Hypothalamus (tissue), 51 donors: ENCODE data around the gene ISY1.
"Not testable (repeated sequence)": the region's sequence is repeated elsewhere in the genome, so short reads cannot be mapped to it uniquely, and the experiment has no call there.

Experiments
- DNase-seq, 51 donors: peaks; one replicate each; lab custom pipeline; 2025; lab: John Stamatoyannopoulos, UW

Gene ISY1

GRCh38 chr3:129173206-129173605 lies 12.3 kb upstream of the ISY1 start:
- no peak for DNase-seq

GRCh38 chr3:129166579-129167332 lies 5.9 kb upstream of the ISY1 start:
- no peak for DNase-seq

GRCh38 chr3:129165594-129165993 lies 4.7 kb upstream of the ISY1 start:
- not testable (repeated sequence) for DNase-seq

DNA sequence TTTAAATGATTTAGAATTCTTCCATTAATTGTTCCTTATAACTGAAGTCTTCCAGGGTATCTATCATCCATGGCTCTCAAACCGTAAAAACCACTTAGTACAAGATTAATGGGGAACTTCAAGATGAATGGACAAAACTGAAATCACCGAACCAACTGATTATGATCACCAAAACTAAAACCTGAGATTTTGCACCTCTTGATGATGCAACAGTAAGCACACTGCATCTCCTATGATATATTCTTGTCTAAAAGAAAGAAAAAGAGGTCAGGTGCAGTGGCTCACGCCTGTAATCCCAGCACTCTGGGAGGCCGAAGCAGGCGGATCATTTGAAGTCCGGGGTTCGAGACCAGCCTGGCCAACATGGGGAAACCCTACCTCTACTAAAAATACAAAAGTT lies 3.6 kb upstream of the ISY1 start:
- DNase-seq, result no peak

- no peak for DNase-seq
Observed at GRCh38 chr3:129162729-129163579, 2.1 kb upstream of the ISY1 start.

DNA sequence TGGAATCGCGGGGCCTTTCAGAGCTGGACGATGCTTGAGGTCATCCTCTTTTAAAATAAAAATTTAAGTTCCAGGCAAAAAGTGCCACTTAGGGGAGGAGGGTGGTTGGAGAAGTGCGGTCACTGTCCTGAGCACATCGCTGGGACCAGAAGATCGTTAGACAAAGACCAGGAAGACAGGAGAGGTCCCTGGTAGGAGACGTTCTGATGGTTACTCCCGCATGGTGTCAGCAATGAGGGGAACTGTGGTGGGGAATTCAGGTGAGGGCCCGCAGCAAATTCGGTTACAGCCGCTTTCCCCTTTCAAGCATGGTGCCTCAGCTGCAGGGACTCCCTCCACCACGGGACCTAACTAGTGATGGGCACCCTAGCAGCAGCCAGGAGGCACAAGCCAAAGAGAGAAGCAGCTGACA lies 1.0 kb upstream of the ISY1 start:
- DNase-seq, result no peak

DNA sequence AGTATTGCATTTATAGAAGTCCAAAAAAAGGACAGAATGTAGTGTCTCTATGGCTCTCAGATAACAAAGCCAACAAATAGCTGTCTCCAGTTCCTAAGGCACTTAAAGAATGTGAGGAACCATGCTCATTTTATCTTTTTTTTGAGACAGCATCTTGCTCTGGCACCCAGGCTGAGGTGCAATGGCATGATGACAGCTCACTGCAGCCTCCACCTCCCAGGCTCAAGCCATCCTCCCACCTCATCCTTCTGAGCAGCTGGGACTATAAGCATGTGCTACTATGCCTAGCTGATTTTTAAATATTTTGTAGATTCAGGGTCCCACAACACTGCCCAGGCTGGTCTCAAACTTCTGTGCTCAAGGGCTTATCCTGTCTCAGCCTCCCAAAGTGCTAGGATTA lies 16.1 kb downstream of the ISY1 start:
- no peak for DNase-seq

DNA sequence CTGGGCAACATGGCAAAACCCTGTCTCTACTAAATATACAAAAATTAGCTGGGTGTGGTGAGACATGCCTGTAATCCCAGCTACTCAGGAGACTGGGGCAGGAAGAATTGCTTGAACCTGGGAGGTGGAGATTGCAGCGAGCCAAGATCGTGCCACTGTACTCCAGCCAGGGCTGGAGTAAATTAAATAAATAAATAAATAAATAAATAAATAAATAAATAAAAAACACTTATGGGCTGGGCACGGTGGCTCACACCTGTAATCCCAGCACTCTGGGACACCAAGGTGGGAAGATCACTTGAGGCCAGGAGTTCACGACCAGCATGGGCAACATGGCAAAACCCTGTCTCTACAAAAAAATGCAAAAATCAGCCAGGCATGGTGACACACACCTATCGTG lies 19.9 kb downstream of the ISY1 start:
- not testable (repeated sequence) for DNase-seq

GRCh38 chr3:129139911-129140310 lies 21.0 kb downstream of the ISY1 start:
- DNase-seq, result no peak

GRCh38 chr3:129136275-129136674 lies 24.6 kb downstream of the ISY1 start:
- not testable (repeated sequence) for DNase-seq

- no peak for DNase-seq
Observed at GRCh38 chr3:129132097-129132866, 28.6 kb downstream of the ISY1 start.

DNA sequence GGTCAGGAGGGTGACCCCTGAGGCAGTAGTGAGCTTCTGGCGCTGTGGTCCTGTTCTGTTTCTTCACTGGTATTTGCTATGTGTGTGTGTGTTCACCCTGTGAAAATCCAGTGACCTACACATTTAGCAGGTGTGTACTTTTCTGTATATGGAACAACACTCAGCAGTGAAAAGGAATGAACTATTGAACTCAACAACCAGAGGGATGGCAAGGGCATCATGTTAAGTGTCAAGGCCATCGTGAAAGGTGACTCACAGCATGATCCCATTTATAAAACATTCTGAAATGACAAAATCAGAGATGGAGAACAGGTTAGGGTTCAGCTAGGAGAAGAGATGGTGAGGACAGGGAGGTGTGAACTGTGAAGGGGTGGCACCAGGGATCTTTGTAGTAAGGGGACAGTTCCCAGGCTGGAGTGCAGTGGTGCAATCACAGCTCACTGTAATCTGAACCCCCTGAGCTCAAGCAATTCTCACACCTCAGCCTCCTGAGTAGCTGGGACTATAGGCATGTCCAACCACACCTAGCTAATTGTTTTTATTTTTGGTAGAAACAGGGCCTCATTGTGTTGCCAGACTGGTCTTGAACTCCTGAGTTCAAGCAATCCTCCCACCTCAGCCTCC lies 29.3 kb downstream of the ISY1 start:
- no peak for DNase-seq

DNA sequence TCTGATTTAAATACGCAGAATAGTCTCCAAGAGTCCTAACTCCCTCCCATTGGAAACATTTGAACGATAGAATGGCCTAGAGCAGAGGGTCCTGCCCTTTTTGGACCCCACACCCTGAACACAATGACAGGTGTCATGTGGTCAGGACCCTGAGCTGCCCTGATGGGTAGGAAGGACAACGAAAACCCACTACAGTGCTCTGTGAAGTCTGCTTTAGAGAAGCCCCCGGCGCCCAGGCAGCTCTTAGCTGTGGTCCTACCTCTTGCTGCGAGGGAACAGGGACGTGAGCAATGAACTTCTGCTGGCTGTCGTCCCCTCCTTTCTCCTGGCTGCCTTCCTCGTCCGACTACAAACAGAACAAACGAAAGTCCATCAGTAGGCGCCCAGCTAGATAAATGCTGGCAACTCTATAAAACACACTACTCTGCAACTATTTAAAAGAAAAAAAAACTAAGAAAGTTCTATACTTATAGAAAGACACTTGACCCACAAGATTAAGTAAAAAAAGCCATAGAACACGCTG lies 30.5 kb downstream of the ISY1 start:
- DNase-seq, result no peak

DNA sequence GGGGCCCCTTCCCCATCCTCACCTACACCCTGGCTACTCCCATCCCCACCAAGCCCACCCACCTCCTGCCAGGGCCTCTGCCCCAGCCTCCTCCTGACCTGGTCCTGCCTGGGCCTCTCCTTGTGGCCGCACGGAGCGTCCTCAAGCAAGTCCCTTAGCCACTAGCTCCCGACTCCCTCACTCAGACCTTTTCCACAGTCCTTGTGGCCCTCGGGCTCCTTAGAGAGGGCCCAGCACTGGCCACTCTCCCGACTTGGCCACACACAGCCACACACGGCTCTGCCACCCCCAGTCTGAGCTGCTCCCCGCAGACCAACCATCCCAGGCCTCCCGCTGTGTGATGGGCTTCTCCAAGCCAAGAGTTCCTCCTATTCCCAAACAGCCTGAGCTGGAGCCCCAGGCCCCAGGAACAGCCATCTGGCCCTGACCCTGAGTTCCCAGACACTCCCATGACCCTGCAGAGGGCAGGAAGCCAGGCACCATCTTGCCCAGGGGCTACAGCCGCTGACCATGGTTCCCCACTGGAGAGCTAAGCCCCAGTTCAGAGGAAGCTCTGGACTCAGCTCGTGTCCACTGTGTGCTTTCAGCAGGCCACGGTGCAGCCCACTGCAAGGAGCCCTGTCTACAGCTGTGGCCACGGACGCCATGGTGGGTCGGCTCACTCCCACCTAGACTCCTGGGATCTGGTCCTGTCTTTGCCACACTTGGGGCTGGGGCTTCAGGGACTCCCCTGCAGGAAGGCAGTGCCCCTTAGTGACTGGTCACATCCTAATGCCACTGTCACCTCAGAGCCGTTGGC lies 32.3 kb downstream of the ISY1 start:
- no peak for DNase-seq

- DNase-seq, result no peak
Observed at GRCh38 chr3:129126726-129127280, 34.1 kb downstream of the ISY1 start.

DNA sequence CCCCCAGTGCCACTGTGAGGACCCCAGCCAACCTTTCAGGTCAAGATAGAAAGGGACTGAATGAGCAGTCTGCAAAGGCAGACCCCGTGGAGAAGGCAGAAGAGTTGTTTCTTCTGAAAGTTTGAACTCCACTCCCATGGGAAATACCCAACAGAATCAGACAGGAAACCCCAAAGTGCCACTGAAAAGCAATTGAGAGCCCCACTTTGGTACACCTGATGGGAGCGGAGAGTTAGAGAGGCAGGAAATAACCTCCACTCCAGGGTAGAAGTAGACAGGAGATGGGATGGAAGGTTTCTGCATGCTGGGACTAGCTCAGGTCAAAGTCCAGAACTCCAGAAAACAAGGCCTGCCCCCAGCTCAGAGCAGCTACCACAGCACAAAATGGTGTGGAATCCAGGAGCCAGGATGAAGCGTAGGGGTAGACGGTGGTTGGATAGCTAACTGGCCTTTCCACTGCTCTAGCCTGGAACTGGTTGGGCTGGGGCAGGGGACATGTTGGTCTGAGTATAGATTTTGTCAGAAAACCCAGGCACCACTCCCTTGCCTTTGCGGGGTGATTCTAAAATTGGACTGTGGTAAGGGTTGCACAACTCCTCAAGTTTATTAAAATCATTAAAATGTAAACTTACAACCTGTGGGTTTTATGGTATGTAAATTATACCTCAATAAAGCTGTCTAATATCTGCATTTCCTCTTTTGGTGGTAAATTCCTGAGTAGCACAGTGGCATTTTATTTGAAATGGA lies 37.4 kb downstream of the ISY1 start:
- no peak for DNase-seq

- peak in 2 of 51 donors; percentile 37 to 41 for DNase-seq
Observed at GRCh38 chr3:129122412-129123011, 38.4 kb downstream of the ISY1 start.

DNA sequence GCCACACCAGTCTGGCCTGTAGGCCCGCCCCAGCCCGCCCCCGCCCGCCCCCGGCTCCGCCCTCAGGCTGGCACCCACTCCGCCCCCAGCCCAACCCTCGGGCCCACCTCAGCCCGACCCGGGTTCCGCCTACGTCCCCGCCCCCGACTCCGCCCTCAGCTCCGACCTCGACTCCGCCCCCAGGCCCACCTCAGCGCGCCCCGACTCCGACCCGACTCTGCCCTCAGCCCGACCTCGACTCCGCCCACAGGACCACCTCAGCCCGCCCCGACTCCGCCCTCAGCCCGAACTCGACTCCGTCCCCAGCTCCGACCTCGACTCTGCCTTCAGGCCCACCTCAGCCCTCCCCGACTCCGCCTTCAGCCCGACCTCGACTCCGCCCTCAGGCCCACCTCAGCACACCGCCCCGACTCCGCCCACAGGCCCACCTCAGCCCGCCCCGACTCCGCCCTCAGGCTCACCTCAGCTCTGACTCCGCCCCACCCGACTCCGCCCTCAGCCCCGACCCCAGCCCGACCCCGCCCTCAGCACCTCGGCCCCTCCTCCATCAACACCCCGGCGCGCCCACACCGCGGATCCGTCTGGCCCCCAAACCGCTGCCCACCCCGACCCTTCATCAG lies 39.0 kb downstream of the ISY1 start, which contains the start of gene RAB43:
Gene RAB43 (minus strand): TSS at position 13 of the 620 bp plus-strand sequence. CDS start 315 bp downstream, outside the sequence.
- DNase-seq, result peak; percentile 18 to 92 (median 73)
